Measurements from ENCODE around the gene MYT1.

The MYT1 gene

GRCh38 chr20:64214113-64214512, 49.9 kb downstream of the MYT1 start:
- no peaks in the 10 kb centered on the region for H3K9me2 ChIP-seq (replicated peaks; ENCODE audit: insufficient read depth, low read length)
- no peaks in the 10 kb centered on the region for H3K36me3 ChIP-seq (replicated peaks; ENCODE audit: insufficient read depth, low read length)
- no peak overlapping the region for H2AFZ ChIP-seq (ENCODE audit: low read length)
- H3K4me1 ChIP-seq (ENCODE audit: low read length) = no peaks in the 10 kb centered on the region
- H3F3A ChIP-seq (ENCODE audit: insufficient read depth, low read length) = no peaks in the 10 kb centered on the region
- DNase-seq = no peak
- no peak for TF ChIP-seq EZH2 (optimal IDR thresholded peaks at IDR 0.05; ENCODE audit: low read depth, low read length)
- H3K79me2 ChIP-seq (ENCODE audit: low read length) = no peaks in the 10 kb centered on the region
- H3K9me3 ChIP-seq (replicated peaks; ENCODE audit: insufficient read depth, low read length) = no peaks in the 10 kb centered on the region
- H3K4me2 ChIP-seq (ENCODE audit: low read depth, low read length) = no peak overlapping the region
- no peak overlapping the region for H3K27ac ChIP-seq (ENCODE audit: low read length)
- no peak overlapping the region for H3K4me3 ChIP-seq (ENCODE audit: low read length)
- no peaks in the 10 kb centered on the region for H4K20me1 ChIP-seq (ENCODE audit: insufficient read depth, low read length)
- H3K9ac ChIP-seq (ENCODE audit: low read length) = no peak overlapping the region
- peaks cover 98% of the 10 kb centered on the region for H3K27me3 ChIP-seq (replicated peaks; ENCODE audit: insufficient read depth, low read length)

- H3K4me1 ChIP-seq (ENCODE audit: low read length) = no peaks in the 10 kb centered on the region
- H2AFZ ChIP-seq (ENCODE audit: low read length) = no peak overlapping the region
- H3K27me3 ChIP-seq (replicated peaks; ENCODE audit: insufficient read depth, low read length) = peaks cover 98% of the 10 kb centered on the region
- H3K9me2 ChIP-seq (replicated peaks; ENCODE audit: insufficient read depth, low read length) = no peaks in the 10 kb centered on the region
- no peaks in the 10 kb centered on the region for H3F3A ChIP-seq (ENCODE audit: insufficient read depth, low read length)
- TF ChIP-seq EZH2 (optimal IDR thresholded peaks at IDR 0.05; ENCODE audit: low read depth, low read length) = no peak
- TF ChIP-seq EZH2phosphoT487 (IDR thresholded peaks at IDR 0.05; ENCODE audit: low read length) = no peak
- TF ChIP-seq, protein P1, sequence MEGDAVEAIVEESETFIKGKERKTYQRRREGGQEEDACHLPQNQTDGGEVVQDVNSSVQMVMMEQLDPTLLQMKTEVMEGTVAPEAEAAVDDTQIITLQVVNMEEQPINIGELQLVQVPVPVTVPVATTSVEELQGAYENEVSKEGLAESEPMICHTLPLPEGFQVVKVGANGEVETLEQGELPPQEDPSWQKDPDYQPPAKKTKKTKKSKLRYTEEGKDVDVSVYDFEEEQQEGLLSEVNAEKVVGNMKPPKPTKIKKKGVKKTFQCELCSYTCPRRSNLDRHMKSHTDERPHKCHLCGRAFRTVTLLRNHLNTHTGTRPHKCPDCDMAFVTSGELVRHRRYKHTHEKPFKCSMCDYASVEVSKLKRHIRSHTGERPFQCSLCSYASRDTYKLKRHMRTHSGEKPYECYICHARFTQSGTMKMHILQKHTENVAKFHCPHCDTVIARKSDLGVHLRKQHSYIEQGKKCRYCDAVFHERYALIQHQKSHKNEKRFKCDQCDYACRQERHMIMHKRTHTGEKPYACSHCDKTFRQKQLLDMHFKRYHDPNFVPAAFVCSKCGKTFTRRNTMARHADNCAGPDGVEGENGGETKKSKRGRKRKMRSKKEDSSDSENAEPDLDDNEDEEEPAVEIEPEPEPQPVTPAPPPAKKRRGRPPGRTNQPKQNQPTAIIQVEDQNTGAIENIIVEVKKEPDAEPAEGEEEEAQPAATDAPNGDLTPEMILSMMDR (IDR thresholded peaks at IDR 0.05; ENCODE audit: low read length) = no peak
- DNase-seq = no peak
- no peak overlapping the region for H3K27ac ChIP-seq (ENCODE audit: low read length)
- H4K20me1 ChIP-seq (ENCODE audit: insufficient read depth, low read length) = no peaks in the 10 kb centered on the region
- H3K4me2 ChIP-seq (ENCODE audit: low read depth, low read length) = no peak overlapping the region
- no peak overlapping the region for H3K9ac ChIP-seq (ENCODE audit: low read length)
- H3K79me2 ChIP-seq (ENCODE audit: low read length) = no peaks in the 10 kb centered on the region
- H3K9me3 ChIP-seq (replicated peaks; ENCODE audit: insufficient read depth, low read length) = no peaks in the 10 kb centered on the region
- no peaks in the 10 kb centered on the region for H3K36me3 ChIP-seq (replicated peaks; ENCODE audit: insufficient read depth, low read length)
- no peak overlapping the region for H3K4me3 ChIP-seq (ENCODE audit: low read length)
Observed at GRCh38 chr20:64214952-64215351, 50.7 kb downstream of the MYT1 start.

GRCh38 chr20:64216036-64216435, 51.8 kb downstream of the MYT1 start:
- 0 out of 2 replicates have a peak, but pooled peaks cover 1% of the 10 kb centered on the region for H3K4me1 ChIP-seq (ENCODE audit: low read length)
- H3K36me3 ChIP-seq (replicated peaks; ENCODE audit: insufficient read depth, low read length) = no peaks in the 10 kb centered on the region
- peaks cover 98% of the 10 kb centered on the region for H3K27me3 ChIP-seq (replicated peaks; ENCODE audit: insufficient read depth, low read length)
- H3K4me3 ChIP-seq (ENCODE audit: low read length) = no peak overlapping the region
- no peak overlapping the region for H3K9ac ChIP-seq (ENCODE audit: low read length)
- H3K4me2 ChIP-seq (ENCODE audit: low read depth, low read length) = no peak overlapping the region
- no peak for DNase-seq
- TF ChIP-seq, protein P1 (IDR thresholded peaks at IDR 0.05; ENCODE audit: low read length) = no peak
- no peak for TF ChIP-seq EZH2phosphoT487 (IDR thresholded peaks at IDR 0.05; ENCODE audit: low read length)
- no peak for TF ChIP-seq EZH2 (optimal IDR thresholded peaks at IDR 0.05; ENCODE audit: low read depth, low read length)
- H3K9me2 ChIP-seq (replicated peaks; ENCODE audit: insufficient read depth, low read length) = no peaks in the 10 kb centered on the region
- no peaks in the 10 kb centered on the region for H3K79me2 ChIP-seq (ENCODE audit: low read length)
- no peak overlapping the region for H2AFZ ChIP-seq (ENCODE audit: low read length)
- no peaks in the 10 kb centered on the region for H3K9me3 ChIP-seq (replicated peaks; ENCODE audit: insufficient read depth, low read length)
- no peaks in the 10 kb centered on the region for H3F3A ChIP-seq (ENCODE audit: insufficient read depth, low read length)
- no peak overlapping the region for H3K27ac ChIP-seq (ENCODE audit: low read length)
- no peaks in the 10 kb centered on the region for H4K20me1 ChIP-seq (ENCODE audit: insufficient read depth, low read length)

- peaks cover 7% of the 10 kb centered on the region; the same call in 1 of the 2 replicates for H3K4me1 ChIP-seq (ENCODE audit: low read length)
Observed at GRCh38 chr20:64216910-64217309, 52.7 kb downstream of the MYT1 start.

More at GRCh38 chr20:64216910-64217309, 52.7 kb downstream of the MYT1 start:
- Histone ChIP-seq H3K4me2 (ENCODE audit: low read depth, low read length) (no peak overlapping the region), H2AFZ (ENCODE audit: low read length) (no peak overlapping the region), H3K36me3 (replicated peaks; ENCODE audit: insufficient read depth, low read length) (no peaks in the 10 kb centered on the region), H3K27ac (ENCODE audit: low read length) (no peak overlapping the region), H3K79me2 (ENCODE audit: low read length) (no peaks in the 10 kb centered on the region), H3K9me2 (replicated peaks; ENCODE audit: insufficient read depth, low read length) (no peaks in the 10 kb centered on the region), H3K27me3 (replicated peaks; ENCODE audit: insufficient read depth, low read length) (peaks cover 98% of the 10 kb centered on the region), H4K20me1 (ENCODE audit: insufficient read depth, low read length) (no peaks in the 10 kb centered on the region), H3K4me3 (ENCODE audit: low read length) (no peak overlapping the region), H3K9ac (ENCODE audit: low read length) (no peak overlapping the region), H3F3A (ENCODE audit: insufficient read depth, low read length) (no peaks in the 10 kb centered on the region), H3K9me3 (replicated peaks; ENCODE audit: insufficient read depth, low read length) (no peaks in the 10 kb centered on the region)
- DNase-seq = no peak
- TF ChIP-seq, protein P1 (IDR thresholded peaks at IDR 0.05; ENCODE audit: low read length) = no peak
- no peak for TF ChIP-seq EZH2phosphoT487 (IDR thresholded peaks at IDR 0.05; ENCODE audit: low read length)
- TF ChIP-seq EZH2 (optimal IDR thresholded peaks at IDR 0.05; ENCODE audit: low read depth, low read length) = no peak
